Measurements from ENCODE around the gene OSBPL1A.
A peak's percentile ranks its signal among the peaks of the same experiment; 100 is the strongest.

OSBPL1A gene

DNA sequence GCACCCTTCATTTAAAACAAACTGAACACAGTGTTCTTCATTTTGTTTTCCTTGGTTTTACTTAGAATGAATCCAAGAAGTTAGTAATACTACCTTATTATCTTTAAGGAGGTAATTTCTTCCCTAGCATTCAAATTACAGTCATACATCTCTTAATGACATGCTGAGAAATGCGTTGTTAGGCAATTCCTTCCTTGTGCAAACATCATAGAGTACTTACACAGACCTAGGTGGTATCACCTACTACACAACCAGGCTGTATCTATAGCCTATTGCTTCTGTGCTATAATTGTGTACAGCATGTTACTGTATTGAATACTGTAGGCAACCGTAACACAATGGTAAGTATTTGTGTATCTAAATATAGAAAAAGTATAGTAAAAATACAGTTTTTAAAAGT is 267.1 kb downstream of the OSBPL1A start:
- no peak for DNase-seq (ENCODE audit: low read depth in 2 of 2, low spot score in 1 of 2)

DNA sequence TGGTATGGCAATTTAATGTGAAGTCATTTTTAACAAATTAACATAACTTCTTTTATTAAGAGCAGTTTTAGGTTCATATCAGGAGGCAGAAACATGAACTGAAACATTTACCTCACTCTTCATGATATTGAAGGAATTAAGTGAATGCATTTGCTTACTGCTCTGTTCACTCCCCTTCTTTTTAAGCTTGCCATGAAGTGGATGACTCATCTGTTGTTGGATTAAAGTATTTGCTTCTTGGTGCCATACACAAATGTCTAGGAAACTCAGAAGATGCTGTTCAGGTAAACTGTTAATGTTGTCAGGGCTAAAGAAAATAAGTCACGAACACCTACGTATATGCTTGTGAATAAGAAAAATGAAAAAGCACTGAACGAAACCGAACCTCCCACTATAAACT is 268.9 kb downstream of the OSBPL1A start:
- DNase-seq (ENCODE audit: low read depth in 2 of 2, low spot score in 1 of 2) = no peak

DNA sequence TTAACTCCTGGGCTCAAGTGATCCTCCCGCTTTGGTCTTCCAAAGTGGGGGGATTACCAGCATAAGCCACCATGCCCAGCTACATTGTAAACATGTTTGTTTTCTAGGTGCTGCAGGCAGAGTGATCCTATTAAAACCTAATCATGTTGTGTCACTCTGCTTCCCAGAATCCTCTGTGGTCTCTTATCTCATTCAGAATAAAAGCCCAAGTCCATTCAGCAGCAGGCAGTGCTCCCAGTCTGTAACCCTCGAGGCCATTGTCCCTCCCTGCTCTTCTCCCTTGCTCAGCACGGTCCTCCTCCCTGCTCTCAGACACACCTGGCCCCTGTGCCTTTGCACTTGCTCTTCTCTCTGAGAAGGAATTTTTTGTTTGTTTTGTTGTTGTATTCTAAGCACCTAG is 269.9 kb downstream of the OSBPL1A start:
- no peak for DNase-seq (ENCODE audit: low read depth in 2 of 2, low spot score in 1 of 2)

DNA sequence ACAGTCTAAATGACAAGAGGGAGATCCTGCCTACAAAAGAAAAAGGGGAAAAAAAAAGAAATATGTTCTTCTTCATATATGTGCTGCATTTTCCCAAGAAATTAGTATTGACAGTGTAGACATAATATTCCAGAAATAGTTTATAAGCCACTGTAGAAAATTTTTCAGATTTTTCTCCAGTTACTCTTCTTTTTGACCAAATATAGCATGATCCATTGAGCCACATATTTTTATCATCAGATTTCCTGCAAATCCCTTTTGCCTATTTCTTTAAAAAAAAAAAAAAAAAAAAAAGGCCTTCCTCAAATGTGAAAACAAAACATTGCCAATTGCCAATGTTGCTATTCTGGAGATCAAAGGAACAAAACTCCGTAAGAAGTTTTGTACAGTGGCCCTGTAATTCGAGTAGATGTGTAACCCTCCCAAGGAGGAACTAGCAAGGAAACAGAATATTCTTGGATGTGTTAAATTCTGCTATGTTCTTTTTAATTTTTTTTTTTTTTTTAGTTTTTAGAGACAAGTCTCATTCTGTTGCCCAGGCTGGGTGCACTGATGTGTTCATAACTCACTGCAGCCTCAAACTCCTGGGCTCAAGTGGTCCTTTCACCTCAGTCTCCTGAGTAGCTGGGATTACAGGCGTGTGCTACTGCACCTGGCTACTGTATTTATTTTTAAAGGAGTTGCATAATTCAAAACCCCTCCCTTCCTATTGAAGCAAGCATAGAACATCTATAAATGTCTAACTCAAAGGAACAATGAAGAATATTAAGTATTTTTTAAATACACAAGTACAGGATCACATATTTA is 271.3 kb downstream of the OSBPL1A start:
- DNase-seq (ENCODE audit: low read depth in 2 of 2, low spot score in 1 of 2) = no peak

DNA sequence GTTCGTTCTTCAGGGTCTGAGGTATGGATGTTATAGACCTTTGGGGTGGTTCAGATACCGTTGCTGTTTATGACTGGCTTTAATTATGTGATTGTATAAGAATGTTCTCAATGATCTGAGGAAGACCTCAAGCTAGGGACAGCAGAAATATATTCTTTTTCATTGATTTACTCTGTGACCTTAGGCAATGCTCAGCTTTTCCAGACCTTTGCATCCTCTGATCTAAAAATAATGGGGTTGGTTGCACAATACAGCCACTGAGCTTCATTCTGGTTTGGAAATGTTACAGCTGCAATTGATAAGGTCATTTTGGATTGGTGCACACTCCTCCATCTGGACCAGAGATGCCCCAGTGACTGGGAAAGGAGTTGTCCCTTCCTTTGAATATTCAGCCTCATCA is 276.0 kb downstream of the OSBPL1A start:
- DNase-seq (ENCODE audit: low read depth in 2 of 2, low spot score in 1 of 2) = no peak

DNA sequence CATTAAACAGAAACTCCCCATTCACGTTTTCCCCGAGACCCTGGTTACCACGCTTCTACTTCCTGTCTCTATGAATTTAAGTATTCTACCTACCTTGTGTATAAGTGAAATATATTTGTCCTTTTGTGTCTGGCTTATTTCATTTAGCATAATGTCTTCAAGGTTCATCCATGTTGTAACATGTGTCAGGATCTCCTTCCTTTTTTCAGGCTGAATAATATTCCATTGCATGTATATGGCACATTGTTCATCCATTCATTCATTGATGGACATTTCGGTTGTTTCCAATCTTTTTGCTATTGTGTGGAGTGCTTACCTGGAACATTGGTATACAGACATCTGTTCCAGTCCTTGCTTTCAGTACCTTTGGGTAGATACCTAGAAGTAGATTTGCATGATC is 276.9 kb downstream of the OSBPL1A start:
- no peak for DNase-seq (ENCODE audit: low read depth in 2 of 2, low spot score in 1 of 2)

DNA sequence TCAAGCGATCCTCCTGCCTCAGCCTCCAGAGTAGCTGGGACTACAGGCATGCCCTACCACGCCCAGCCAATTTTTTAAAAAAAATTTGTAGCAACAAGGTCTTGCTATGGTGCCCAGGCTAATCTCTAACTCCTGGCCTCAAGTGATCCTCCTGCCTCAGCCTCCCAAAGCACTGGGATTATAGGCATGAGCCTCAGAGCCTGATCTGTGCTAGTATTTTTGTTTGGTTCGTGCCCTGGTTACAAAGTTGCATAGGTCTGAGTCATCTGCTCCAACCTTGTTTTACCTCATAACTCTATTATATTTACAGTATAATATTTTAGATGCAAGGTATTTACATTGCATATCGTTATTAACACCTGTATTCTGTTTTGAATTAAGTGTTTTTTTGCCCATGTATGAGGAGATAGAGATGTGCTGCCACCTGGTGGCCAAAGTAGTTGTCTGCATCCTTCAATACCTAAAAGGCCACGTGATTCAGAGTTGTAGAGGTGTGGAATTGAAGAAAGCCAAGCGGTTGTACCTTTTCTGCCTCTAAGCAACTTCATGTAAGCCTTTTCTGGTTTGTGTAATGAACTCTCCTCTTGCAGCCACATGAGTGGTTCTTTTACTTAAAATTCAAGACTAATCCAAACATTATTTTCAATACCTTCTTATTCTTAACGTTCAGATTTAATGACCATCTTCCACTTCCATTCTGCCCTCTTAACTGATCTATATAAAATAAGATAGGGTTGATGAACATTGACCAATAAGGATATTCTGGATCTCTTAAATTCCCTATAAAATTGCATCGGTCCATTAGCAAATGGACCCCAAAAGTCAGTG is 278.7 kb downstream of the OSBPL1A start:
- peak; percentile 48 to 62 for DNase-seq (ENCODE audit: low read depth in 2 of 2, low spot score in 1 of 2)

DNA sequence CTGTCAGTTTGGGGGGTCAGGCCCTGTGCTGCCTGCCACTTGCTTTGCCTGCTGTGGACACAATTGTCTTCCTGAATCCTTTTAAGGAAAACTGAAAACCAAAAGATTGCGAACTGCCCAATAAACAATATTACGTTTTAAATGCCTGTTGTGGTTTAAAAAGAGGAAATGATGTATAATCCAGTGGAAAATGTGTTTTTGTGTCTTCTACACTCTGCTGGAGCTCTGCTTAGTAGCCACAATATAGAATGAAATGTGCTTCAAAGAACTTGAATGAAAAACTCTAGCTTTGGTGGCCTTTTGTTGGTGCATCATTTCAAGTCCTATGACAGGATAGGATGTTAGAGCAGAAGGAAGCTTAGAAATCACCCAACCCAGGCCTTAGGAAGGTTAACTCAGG is 282.0 kb downstream of the OSBPL1A start:
- no peak for DNase-seq (ENCODE audit: low read depth in 2 of 2, low spot score in 1 of 2)

DNA sequence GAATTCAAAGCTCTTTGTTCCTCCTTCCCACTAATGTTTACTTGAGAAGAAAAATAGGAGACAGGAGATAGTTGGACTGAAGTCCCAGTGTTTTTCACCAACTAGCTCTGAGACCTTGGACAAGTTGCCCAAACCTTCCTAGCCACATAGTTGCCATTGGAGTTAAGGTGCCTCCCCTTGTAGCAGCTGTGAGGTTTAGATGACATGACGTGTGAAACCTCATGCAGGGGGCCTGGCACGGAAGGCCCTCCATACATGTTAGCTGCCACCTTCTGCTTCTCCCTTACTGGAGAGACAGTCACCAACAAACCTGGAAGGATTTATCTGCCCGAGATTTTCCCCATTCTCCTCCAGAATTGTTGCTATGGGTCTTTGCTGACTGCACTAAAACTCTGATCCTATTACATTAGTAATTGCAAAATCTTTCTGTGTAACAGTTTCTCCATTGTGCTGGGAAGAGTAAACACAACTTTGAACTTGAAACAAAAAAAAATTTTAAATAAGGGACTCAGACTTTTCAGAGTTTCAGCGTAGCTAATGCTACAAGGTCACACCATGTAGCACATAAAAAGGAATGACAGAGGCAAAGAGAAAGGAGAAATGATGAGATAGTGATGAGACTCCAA is 282.6 kb downstream of the OSBPL1A start:
- no peak for DNase-seq (ENCODE audit: low read depth in 2 of 2, low spot score in 1 of 2)

DNA sequence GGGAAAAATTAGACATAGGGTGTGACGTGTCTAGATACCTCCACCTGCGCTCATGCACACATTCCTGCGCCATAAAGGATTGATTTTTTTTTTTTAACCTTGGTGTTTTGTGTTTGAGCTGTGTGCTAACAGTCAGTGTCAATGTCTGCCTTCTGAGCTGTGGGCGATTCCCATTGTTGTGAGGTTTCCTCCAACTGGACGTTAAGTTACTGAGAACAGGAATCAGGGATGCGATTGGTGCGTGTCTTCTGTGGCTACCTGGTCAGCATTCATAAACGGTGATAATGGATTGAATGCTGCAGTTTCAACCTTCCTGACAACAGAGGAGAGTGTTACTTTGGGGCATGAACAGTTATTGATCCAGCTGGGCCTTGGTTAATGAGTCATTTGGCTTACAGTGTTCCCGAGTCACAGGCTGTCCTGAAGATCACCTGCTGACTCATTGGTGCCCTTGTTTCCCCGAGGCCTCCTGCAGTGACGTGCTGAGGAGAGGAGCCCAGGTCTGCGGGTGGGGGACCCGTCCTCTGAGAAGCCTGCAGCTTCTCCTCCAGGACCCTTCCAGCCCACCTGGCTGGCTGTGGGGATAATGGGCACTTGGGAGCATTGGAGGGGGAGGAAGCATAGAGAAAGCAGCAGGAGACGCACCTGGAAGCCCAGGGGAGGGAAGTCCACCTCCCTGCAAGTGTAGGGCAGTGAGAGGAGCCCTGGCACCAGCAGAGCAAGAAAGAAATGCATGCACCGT is 284.6 kb downstream of the OSBPL1A start:
- DNase-seq (ENCODE audit: low read depth in 2 of 2, low spot score in 1 of 2) = no peak

DNA sequence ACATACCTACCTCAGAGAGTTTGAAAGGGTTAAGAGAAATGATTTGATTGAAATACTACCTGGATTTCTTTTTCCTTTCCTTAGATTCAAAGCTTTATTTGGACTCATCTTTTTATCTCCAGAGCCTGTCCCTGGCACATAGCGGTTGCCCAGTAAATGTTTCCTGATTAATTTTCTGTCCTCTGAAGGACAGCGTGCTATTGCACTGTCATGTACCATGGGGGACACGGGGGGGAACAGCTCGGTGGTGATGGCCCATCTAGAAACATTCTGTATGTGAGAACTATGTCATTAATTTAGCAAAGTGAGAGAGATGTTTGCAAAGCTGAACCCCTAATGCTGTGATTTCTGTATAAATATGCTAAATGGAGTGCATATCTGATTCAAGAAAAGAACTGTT is 285.2 kb downstream of the OSBPL1A start:
- no peak for DNase-seq (ENCODE audit: low read depth in 2 of 2, low spot score in 1 of 2)

All from stimulated activated CD8-positive, alpha-beta memory T cell treated with anti-CD3 and anti-CD28 coated beads, Interleukin-4, amount 100 ng/mL, for 4 hours (primary cell).